ENCODE measurements around the gene GAK. TPM values are rescaled to one million over a fixed set of nuclear protein-coding genes. Genes with fewer than 3 reads are reported as not detected.

The GAK gene
- total and polyA plus RNA-seq, 2 of the 13 experiments (the other 11 are each of a cell fraction or from before 2014, with no cell fraction given) = 17.5 to 44.3 TPM

GRCh38 chr4:868421-868820, 63.7 kb downstream of the GAK start:
- ChIA-PET CTCF (ENCODE audit: low intra/inter-chr PET ratio, low total read pairs) (no interaction called here), POLR2A (no interaction called here)
- Histone ChIP-seq H3K79me2 (ENCODE audit: insufficient read depth, low read length) (no peaks in the 10 kb centered on the region), H3K27me3 (ENCODE audit: control insufficient read depth in 1 of 2, insufficient read depth in 2 of 2, low read length in 2 of 2) (no peaks in the 10 kb centered on the region), H3K4me3 (replicated peaks in 1 of 3; ENCODE audit: insufficient read depth in 1 of 3, low read depth in 2 of 3, low read length in 3 of 3) (no peak overlapping the region), H3K9ac (ENCODE audit: insufficient read depth, low read depth, low read length) (no peak overlapping the region), H3K4me1 (ENCODE audit: insufficient read depth, low read length) (no peaks in the 10 kb centered on the region), H3K9me3 (ENCODE audit: low read length) (no peaks in the 10 kb centered on the region), H3K4me2 (ENCODE audit: low read depth, low read length) (no peak overlapping the region), H3K36me3 (replicated peaks in 1 of 2; ENCODE audit: control insufficient read depth in 1 of 2, insufficient read depth in 2 of 2, low read length in 2 of 2) (peaks cover 15 to 32% of the 10 kb centered on the region in 2 experiments; a peak in 4 of 5 replicates), H2AFZ (ENCODE audit: low read length) (no peak overlapping the region), H4K20me1 (ENCODE audit: insufficient read depth, low read length) (no peaks in the 10 kb centered on the region), H3K27ac (ENCODE audit: extremely low read length, insufficient read depth, low read length) (no peak overlapping the region)
- no TSS peak for BruUV-seq (replicated peaks)
- no peak for DNase-seq (ENCODE audit: low spot score)
- intact Hi-C loops (cut with micrococcal nuclease; ENCODE audit: unreplicated experiment) = no loop called here
- in situ Hi-C loops (cut with HindIII; ENCODE audit: extremely low pct_ligation_motif_present, low pct_unique_long_range_greater_than_20kb) = no loop called here
- no peak for FAIRE-seq
- 98% methylated on average over 15 of the region's 21 CpGs for WGBS (ENCODE audit: low lambda C conversion rate)
- no peak for TF ChIP-seq ZNF550 (CRISPR knock-in tag; IDR thresholded peaks at IDR 0.05; ENCODE audit: borderline replicate concordance)
- no peak for TF ChIP-seq FOXP1 (IDR thresholded peaks at IDR 0.05)
- no peak for TF ChIP-seq FOXP1 (CRISPR knock-in tag; IDR thresholded peaks at IDR 0.05)
- no peak for TF ChIP-seq NRL (CRISPR knock-in tag; IDR thresholded peaks at IDR 0.05; ENCODE audit: borderline replicate concordance)
- TF ChIP-seq FUBP1 (CRISPR knock-in tag; IDR thresholded peaks at IDR 0.05; ENCODE audit: borderline replicate concordance) = no peak
- no peak for TF ChIP-seq PITX1 (CRISPR knock-in tag; IDR thresholded peaks at IDR 0.05)
- TF ChIP-seq ZNF335 (CRISPR knock-in tag; IDR thresholded peaks at IDR 0.05) = no peak
- no peak for TF ChIP-seq DMAP1 (CRISPR knock-in tag; IDR thresholded peaks at IDR 0.05)
- TF ChIP-seq ZNF121 (CRISPR knock-in tag; IDR thresholded peaks at IDR 0.05) = no peak
- no peak for TF ChIP-seq ESRRA (CRISPR knock-in tag; IDR thresholded peaks at IDR 0.05; ENCODE audit: low read depth)
- no peak for TF ChIP-seq SOX13 (IDR thresholded peaks at IDR 0.05)
- no peak for TF ChIP-seq SOX13 (CRISPR knock-in tag; conservative IDR thresholded peaks at IDR 0.05 in 1 of 2, IDR thresholded peaks at IDR 0.05 in 1 of 2)
- no peak for TF ChIP-seq GLMP (CRISPR knock-in tag; IDR thresholded peaks at IDR 0.05; ENCODE audit: borderline replicate concordance)
- TF ChIP-seq RARG (CRISPR knock-in tag; IDR thresholded peaks at IDR 0.05; ENCODE audit: low read depth) = no peak
- no peak for TF ChIP-seq SOX5 (CRISPR knock-in tag; IDR thresholded peaks at IDR 0.05; ENCODE audit: borderline replicate concordance)
- no peak for TF ChIP-seq FOXM1 (CRISPR knock-in tag; IDR thresholded peaks at IDR 0.05)
- ATAC-seq = no peak
